NT2/D1 (cell line): ENCODE data around the gene AQP1.

Experiments used
- DNase-seq: peaks from one replicate; pipeline ENCODE4 v3.0.0-alpha.2; 2011; ENCODE audit warnings: low read depth, low spot score
- H3K27me3 ChIP-seq: 2 replicates; pipeline ENCODE4 v1.6.0; 2011; ENCODE audit warnings: mild to moderate bottlenecking; ENCODE audit not compliant: insufficient read length, insufficient read depth
- H3K36me3 ChIP-seq: 2 replicates; pipeline ENCODE4 v1.6.1; 2011; ENCODE audit warnings: mild to moderate bottlenecking, low read length, mixed read lengths; ENCODE audit not compliant: insufficient read depth, insufficient read length
- H3K4me1 ChIP-seq: 2 replicates; pipeline ENCODE4 v1.5.1; 2011; ENCODE audit not compliant: insufficient read depth, insufficient read length
- H3K4me3 ChIP-seq: 2 replicates; pipeline ENCODE4 v1.5.1; 2011; ENCODE audit warnings: low read depth; ENCODE audit not compliant: insufficient read length
- H3K9ac ChIP-seq: 2 replicates; pipeline ENCODE4 v1.6.0; 2011; ENCODE audit warnings: low read depth; ENCODE audit not compliant: insufficient read length
- H3K9me3 ChIP-seq: 2 replicates; pipeline ENCODE4 v1.5.1; 2011; ENCODE audit warnings: mild to moderate bottlenecking, low read length; ENCODE audit not compliant: insufficient read depth
- SUZ12 ChIP-seq: IDR thresholded peaks from 2 replicates; pipeline ENCODE4 v1.6.1; 2011; ENCODE audit not compliant: insufficient read length, insufficient read depth; ENCODE audit errors: extremely low read depth
- YY1 ChIP-seq: IDR thresholded peaks from 2 replicates; pipeline ENCODE4 v1.6.1; 2011; ENCODE audit not compliant: insufficient read length, insufficient read depth
- ZNF274 ChIP-seq: IDR thresholded peaks from 2 replicates; pipeline ENCODE4 v1.6.1; 2011; ENCODE audit warnings: mild to moderate bottlenecking, low read depth, low read length

AQP1 gene

DNA sequence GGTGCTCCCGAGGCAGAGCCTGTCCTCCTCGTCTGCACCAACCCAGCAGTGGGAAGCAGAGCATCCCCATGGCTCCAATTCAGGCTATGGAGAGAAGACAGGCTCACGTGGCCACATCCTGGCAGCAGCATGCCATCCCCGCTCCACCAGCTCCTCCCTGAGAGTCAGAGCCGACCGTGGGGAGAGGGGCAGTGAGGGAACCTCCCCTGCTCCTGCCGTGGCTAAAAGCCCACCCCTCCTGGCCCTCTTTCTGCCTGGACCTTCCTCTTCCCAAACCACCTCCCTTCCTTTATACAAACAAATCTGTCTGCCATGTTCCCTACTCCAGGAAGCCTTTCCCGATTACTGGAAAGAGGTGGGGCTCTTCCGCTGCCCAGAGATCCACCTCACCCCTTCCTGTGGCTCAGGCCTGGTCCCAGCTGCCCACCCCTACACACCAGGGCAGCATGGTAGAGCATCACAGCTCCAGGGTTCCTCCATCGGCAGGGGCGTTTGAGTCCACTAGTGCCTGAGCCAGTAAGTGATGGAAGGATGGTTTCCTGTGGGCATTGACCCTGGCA, 10.8 kb upstream of the AQP1 start:
- Histone ChIP-seq H3K27me3 (peaks cover 6% of the 10 kb centered on the region), H3K9ac (no peak overlapping the region), H3K36me3 (no peaks in the 10 kb centered on the region), H3K4me3 (no peak overlapping the region), H3K4me1 (peaks cover 12% of the 10 kb centered on the region), H3K9me3 (no peaks in the 10 kb centered on the region)
- DNase-seq: no peak
- TF ChIP-seq YY1 (no peak), SUZ12 (no peak), ZNF274 (no peak)

DNA sequence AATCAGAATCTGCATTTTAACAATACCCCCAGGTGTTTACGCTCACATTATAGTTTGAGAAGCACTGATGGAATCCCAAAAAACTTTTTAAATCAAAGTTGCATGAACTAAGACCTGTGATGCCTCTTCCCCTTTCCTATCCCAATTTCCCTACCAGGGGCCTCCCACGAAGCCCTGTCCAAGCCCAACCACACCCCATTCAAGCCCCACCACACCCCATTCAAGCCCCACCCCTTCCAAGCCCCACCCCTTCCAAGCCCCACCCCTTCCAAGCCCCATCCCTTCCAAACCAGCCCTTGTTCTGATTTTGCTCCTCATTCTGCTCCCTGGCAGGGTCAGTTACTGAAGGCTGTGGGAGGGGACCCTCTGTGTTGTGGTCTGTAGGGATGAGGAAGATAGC, 9.8 kb upstream of the AQP1 start:
- TF ChIP-seq ZNF274 (no peak), SUZ12 (no peak), YY1 (no peak)
- Histone ChIP-seq H3K36me3 (no peaks in the 10 kb centered on the region), H3K9ac (no peak overlapping the region), H3K4me3 (no peak overlapping the region), H3K9me3 (no peaks in the 10 kb centered on the region), H3K27me3 (peaks cover 6% of the 10 kb centered on the region), H3K4me1 (peaks cover 17% of the 10 kb centered on the region)
- no peak for DNase-seq

DNA sequence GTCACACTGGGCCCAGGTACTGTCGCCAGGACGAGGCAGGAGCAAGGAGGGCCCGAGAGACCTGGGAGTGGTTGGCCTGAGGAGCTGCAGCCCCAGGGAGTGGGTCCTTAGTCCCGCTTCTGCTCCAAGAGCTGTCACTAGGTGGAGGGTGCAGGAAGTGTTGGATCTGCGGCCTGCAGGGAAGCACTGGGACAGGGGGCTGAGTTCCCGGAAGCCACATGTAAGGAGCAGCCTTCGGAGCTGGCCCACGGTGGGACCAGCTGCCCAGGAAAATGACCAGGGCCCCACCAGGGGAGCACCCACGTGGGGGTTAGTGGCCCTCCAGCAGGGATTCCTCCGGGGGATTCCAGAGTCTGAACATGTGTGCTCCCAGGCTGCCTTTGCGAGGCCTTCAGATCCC, 9.2 kb upstream of the AQP1 start:
- TF ChIP-seq SUZ12 (no peak), YY1 (no peak), ZNF274 (no peak)
- Histone ChIP-seq H3K4me3 (no peak overlapping the region), H3K4me1 (peaks cover 17% of the 10 kb centered on the region), H3K9ac (no peak overlapping the region), H3K9me3 (no peaks in the 10 kb centered on the region), H3K27me3 (peaks cover 6% of the 10 kb centered on the region), H3K36me3 (no peaks in the 10 kb centered on the region)
- no peak for DNase-seq

DNA sequence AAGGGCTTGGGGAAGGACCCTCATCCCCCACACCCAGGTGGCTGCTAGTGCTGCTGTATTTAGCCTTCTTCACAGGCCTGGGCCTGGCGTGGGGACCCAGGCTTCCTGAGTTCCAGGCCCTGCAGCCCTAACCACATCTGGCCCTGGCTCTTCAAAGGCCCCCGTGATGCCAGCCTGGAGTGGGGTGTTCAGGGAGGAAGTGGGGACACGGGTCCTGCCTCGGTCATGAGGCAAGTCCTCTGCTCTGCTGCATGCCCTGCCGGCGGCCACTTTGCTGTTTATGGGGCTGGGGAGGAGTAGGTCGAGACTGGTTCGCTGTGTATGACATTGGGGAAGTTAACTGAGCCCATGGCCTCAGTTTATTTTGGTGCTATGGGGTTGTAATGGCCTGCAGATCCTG, 8.5 kb upstream of the AQP1 start:
- Histone ChIP-seq H3K4me3 (no peak overlapping the region), H3K4me1 (peaks cover 17% of the 10 kb centered on the region), H3K9ac (no peak overlapping the region), H3K27me3 (peaks cover 6% of the 10 kb centered on the region), H3K36me3 (no peaks in the 10 kb centered on the region), H3K9me3 (no peaks in the 10 kb centered on the region)
- no peak for TF ChIP-seq SUZ12
- TF ChIP-seq ZNF274: no peak
- no peak for TF ChIP-seq YY1
- DNase-seq: no peak

DNA sequence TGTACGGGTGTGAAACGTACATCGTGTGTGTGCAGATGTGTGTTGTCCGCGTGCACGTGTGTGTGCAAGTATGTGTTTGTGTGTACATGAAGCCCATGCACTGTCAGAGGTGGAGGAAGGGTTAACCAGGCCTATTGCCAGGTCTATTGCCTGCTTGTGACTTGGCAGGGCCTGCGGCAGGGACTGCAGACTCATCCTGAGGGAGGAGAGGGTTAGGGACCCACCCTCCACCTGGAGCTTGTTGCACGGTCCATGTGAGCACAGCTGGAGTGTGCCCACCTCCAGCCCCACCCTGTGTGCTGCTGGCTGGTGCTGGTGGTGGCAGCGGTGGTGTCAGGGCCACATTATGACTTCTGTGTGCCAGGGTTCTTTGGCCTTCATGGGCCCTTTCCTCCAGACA, 7.1 kb upstream of the AQP1 start:
- TF ChIP-seq YY1 (no peak), SUZ12 (no peak), ZNF274 (no peak)
- DNase-seq: no peak
- no peak overlapping the region for H3K9ac ChIP-seq

DNA sequence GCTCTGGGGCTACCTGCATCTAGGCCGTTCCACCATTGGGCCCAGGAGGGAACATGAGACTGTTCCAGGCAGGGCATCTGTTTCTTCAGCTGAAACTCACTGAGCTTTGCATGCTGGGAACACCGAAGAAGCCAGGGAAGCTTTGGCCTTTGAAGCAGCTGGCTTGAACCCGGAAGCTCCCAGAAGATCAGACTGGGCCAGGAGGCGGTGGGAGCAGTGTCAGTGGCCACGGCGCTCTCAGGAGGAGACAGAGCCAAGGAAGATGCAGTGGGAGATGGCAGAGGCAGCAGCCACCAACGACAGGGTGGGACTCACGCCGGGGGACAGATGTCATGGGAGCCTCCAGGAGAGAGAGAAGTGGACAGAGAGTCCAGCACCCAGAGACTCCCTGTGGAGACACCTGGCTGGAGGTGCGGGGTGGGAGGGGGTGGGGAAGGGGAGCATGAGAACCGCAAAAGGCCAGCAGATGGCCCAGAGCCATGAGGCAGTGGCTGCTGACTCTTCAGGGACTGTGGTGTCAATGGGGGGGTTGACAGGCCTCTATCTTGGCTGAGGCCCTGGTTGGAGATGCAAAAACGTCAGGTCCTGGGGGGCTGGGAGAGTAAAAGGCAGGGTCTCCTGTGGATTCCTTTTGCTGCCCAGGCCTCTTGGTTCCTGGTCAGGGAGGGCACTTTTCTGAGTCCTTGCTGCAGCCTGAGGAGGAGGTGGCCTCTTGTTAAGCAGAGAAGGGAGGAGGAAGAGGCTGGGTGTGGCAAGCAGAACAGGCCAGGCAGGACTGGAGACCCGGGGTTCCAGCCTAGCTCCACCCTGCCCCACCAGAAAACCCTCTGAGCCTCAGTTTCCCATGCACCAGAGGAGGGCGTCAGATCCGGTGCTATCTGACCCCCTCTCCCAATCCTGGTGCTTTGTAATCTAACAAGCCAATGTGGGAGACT, 6.3 kb upstream of the AQP1 start:
- peak overlapping the region; percentile 17 for H3K9ac ChIP-seq

More for the DNA sequence above, 7.1 kb upstream of the AQP1 start:
- Histone ChIP-seq H3K4me3 (no peak overlapping the region), H3K9me3 (no peaks in the 10 kb centered on the region), H3K36me3 (no peaks in the 10 kb centered on the region), H3K4me1 (peaks cover 17% of the 10 kb centered on the region), H3K27me3 (peaks cover 6% of the 10 kb centered on the region)

DNA sequence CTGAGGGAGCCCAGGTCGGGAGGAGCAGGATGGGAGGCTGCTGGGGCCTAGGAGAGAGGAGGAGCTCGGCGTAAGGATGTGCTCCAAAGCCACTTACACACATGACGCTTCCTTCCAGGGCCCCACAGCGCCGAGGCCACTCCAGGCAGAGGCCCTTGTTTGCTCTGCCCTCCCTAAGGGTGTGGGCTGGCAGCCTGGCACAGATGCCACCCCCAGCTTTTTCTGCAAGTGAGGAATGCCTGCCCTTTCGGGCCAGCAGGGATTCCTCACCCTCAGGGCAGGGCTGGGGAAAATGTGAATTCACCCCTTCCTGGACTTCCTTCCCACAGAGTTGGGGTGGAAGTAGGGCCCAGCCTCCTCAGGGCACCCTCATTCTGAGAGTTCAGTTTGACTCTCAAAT, 5.6 kb upstream of the AQP1 start:
- peak overlapping the region; percentile 17 for H3K9ac ChIP-seq
- no peak for DNase-seq
- no peak overlapping the region for H3K4me3 ChIP-seq
- H3K4me1 ChIP-seq: peaks cover 15% of the 10 kb centered on the region
- H3K27me3 ChIP-seq: peaks cover 5% of the 10 kb centered on the region
- TF ChIP-seq YY1 (no peak), ZNF274 (no peak), SUZ12 (no peak)
- no peaks in the 10 kb centered on the region for H3K9me3 ChIP-seq
- H3K36me3 ChIP-seq: no peaks in the 10 kb centered on the region

More for the DNA sequence above, 6.3 kb upstream of the AQP1 start:
- TF ChIP-seq YY1: no peak
- TF ChIP-seq SUZ12: no peak
- TF ChIP-seq ZNF274: no peak
- Histone ChIP-seq H3K4me3 (no peak overlapping the region), H3K9me3 (no peaks in the 10 kb centered on the region), H3K27me3 (peaks cover 6% of the 10 kb centered on the region), H3K4me1 (peaks cover 15% of the 10 kb centered on the region), H3K36me3 (no peaks in the 10 kb centered on the region)
- no peak for DNase-seq
